Fibroblast of lung (primary cell): ENCODE data around the gene MYOZ1. TPM values are rescaled to one million over a fixed set of nuclear protein-coding genes. Genes with fewer than 3 reads are reported as not detected.
A peak's percentile ranks its signal among the peaks of the same experiment; 100 is the strongest.

Experiments
- DNase-seq, 2 donors: peaks; one replicate each; pipeline versions ENCODE4 v3.0.0 to v3.0.0-alpha.2; 2010; ENCODE audit warnings: low read depth in 2 of 2
- H2AFZ ChIP-seq: 2 replicates; pipeline ENCODE4 v1.5.1; 2012; ENCODE audit warnings: low read length, control low read depth, inconsistent platforms
- H3K27ac ChIP-seq: 2 replicates; pipeline ENCODE4 v1.5.1; 2011; ENCODE audit warnings: low read length, control low read depth; ENCODE audit not compliant: insufficient read depth
- H3K27me3 ChIP-seq: 2 replicates; pipeline ENCODE4 v1.5.1; 2011; ENCODE audit warnings: mild to moderate bottlenecking, low read length; ENCODE audit not compliant: control insufficient read depth, insufficient read depth
- H3K36me3 ChIP-seq: 2 replicates; pipeline ENCODE4 v1.5.1; 2011; ENCODE audit warnings: low read length; ENCODE audit not compliant: control insufficient read depth, insufficient read depth
- H3K4me1 ChIP-seq: 2 replicates; pipeline ENCODE4 v1.5.1; 2011; ENCODE audit warnings: low read length; ENCODE audit not compliant: control insufficient read depth, insufficient read depth; ENCODE audit errors: extremely low read depth
- H3K4me2 ChIP-seq: 2 replicates; pipeline ENCODE4 v1.5.1; 2011; ENCODE audit warnings: low read length, control low read depth; ENCODE audit not compliant: insufficient read depth; ENCODE audit errors: extremely low read depth
- H3K4me3 ChIP-seq, 4 experiments: fragments of 200-600 bp in 1 of 4; sonication (generic) in 1 of 4; replicated peaks in 1 of 4; 2 replicates each; pipeline ENCODE4 v1.5.1; 2011 to 2016; ENCODE audit warnings: low read length in 4 of 4, low read depth in 3 of 4, mild to moderate bottlenecking in 3 of 4, control low read depth in 2 of 4, inconsistent platforms in 1 of 4, mixed read lengths in 1 of 4; ENCODE audit not compliant: insufficient read depth in 1 of 4; ENCODE audit errors: control extremely low read depth in 1 of 4
- H3K79me2 ChIP-seq: 2 replicates; pipeline ENCODE4 v1.5.1; 2012; ENCODE audit warnings: mild to moderate bottlenecking, low read length, inconsistent platforms; ENCODE audit not compliant: control insufficient read depth, insufficient read depth
- H3K9ac ChIP-seq: 2 replicates; pipeline ENCODE4 v1.5.1; 2011; ENCODE audit warnings: mild to moderate bottlenecking, low read length, control low read depth; ENCODE audit not compliant: insufficient read depth
- H3K9me3 ChIP-seq: 2 replicates; pipeline ENCODE4 v1.5.1; 2012; ENCODE audit warnings: low read depth, low read length; ENCODE audit not compliant: control insufficient read depth, insufficient read depth
- H4K20me1 ChIP-seq: 2 replicates; pipeline ENCODE4 v1.5.1; 2011; ENCODE audit warnings: low read length; ENCODE audit not compliant: control insufficient read depth, insufficient read depth; ENCODE audit errors: extremely low read depth
- CTCF ChIP-seq, 2 donors: IDR thresholded peaks in 1 of 2; conservative IDR thresholded peaks in 1 of 2; 1 replicate in 1 of 2; 2 replicates in 1 of 2; pipeline ENCODE4 v1.5.1; 2011 to 2012; ENCODE audit warnings: low read length in 2 of 2, control low read depth in 1 of 2, inconsistent platforms in 1 of 2, low read depth in 1 of 2, mild to moderate bottlenecking in 1 of 2
- EZH2 ChIP-seq: IDR thresholded peaks from 2 replicates; pipeline ENCODE4 v1.5.1; 2012; ENCODE audit warnings: low read length, control low read depth, mild to moderate bottlenecking; ENCODE audit errors: missing control alignments
- polyA plus RNA-seq, 2 donors: library from polyadenylated mRNA; depleted of rRNA in 1 of 2; stranded (reverse) in 1 of 2; unstranded in 1 of 2; fragments of >200 nt; gene quantifications; 2 replicates each; pipeline ENCODE4 v1.2.1, GENCODE V29; 2011 to 2012; ENCODE audit warnings: missing spikeins in 1 of 2
- total RNA-seq: library from RNA; depleted of rRNA; stranded (reverse); fragments of >200 nt; gene quantifications from 2 replicates; pipeline ENCODE4 v1.2.1, GENCODE V29; 2014

MYOZ1 gene
- total and polyA plus RNA-seq, 2 donors (not counting 1 experiment from before 2014, with no cell fraction given) = 0.12 to 0.17 TPM

DNA sequence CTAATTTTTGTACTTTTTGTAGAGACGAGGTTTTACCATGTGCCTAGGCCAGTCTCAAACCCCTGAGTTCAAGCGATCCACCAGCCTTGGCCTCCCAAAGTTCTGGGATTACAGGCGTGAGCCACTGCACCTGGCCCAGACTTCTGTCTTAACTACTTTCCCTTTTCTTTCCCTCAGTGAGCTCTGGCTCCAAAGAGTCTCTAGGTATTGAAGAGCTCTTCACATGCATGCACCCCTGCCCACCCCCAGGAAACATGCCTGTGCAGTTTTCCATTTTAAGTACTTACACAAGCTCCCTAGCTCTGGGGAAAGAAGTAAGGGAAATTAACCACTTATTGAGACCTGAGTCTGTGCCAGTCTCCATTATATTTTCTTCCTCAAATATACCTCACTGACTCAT is 2.0 kb downstream of the MYOZ1 start:
- no peak for DNase-seq
- Histone ChIP-seq H2AFZ (no peak overlapping the region), H3K79me2 (no peaks in the 10 kb centered on the region), H3K4me2 (no peak overlapping the region), H3K4me1 (no peaks in the 10 kb centered on the region), H3K9me3 (no peaks in the 10 kb centered on the region), H3K9ac (no peak overlapping the region), H3K36me3 (no peaks in the 10 kb centered on the region), H3K27me3 (peaks cover 3% of the 10 kb centered on the region), H3K4me3 (no peak overlapping the region), H4K20me1 (no peaks in the 10 kb centered on the region), H3K27ac (no peak overlapping the region)
- TF ChIP-seq CTCF (conservative IDR thresholded peaks at IDR 0.05 in 1 of 2, IDR thresholded peaks at IDR 0.05 in 1 of 2; ENCODE audit: low read depth in 1 of 2, low read length in 2 of 2) (no peak), EZH2 (no peak)

DNA sequence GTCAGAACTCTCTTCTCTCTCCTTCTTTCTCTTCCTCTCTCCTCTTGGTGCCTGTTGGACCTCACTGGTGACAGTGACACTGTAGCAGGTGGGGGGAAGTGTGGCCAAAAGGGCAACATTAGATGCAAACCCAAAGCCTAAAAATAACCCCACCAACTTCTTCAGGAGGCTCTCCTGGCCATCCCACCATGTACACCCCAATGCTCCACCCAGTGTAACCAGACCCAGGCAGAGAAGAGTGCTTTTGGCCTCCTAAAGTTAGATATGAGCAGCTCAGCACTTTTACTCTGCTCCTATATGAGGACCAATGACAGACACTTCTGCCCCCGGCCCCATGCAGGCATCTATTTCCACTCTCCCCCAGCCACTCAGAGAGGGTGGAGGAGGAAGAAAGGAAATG is 5.5 kb downstream of the MYOZ1 start:
- Histone ChIP-seq H3K4me2 (no peak overlapping the region), H3K9ac (no peak overlapping the region), H3K27ac (no peak overlapping the region), H3K27me3 (peaks cover 2% of the 10 kb centered on the region), H4K20me1 (no peaks in the 10 kb centered on the region), H2AFZ (no peak overlapping the region), H3K9me3 (no peaks in the 10 kb centered on the region), H3K4me1 (no peaks in the 10 kb centered on the region), H3K36me3 (no peaks in the 10 kb centered on the region), H3K79me2 (no peaks in the 10 kb centered on the region), H3K4me3 (no peak overlapping the region)
- TF ChIP-seq EZH2 (no peak), CTCF (conservative IDR thresholded peaks at IDR 0.05 in 1 of 2, IDR thresholded peaks at IDR 0.05 in 1 of 2; ENCODE audit: low read depth in 1 of 2, low read length in 2 of 2) (no peak)
- DNase-seq = no peak

DNA sequence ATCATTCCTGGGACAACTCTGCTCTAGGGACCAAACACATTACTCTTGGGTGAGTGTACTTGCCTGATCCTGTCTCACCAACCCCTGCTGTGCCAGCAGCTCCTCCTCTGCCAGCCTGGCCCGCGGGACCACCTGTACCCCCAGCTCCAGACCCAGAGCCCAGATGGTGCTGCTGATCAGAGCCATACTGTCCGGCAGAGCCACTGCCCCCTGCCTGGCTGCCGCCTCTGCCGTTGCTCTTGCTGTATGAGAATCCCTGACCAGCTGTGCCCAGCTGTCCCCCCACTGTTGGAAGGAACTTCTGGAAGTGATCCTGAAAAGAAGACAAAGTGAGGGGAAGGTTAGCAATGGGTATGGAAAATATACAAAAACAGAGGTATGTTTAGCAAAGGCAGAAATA is 6.9 kb downstream of the MYOZ1 start:
- H2AFZ ChIP-seq = no peak overlapping the region
- H3K4me2 ChIP-seq = no peak overlapping the region
- H3K9ac ChIP-seq = no peak overlapping the region
- no peaks in the 10 kb centered on the region for H3K36me3 ChIP-seq
- H3K9me3 ChIP-seq = no peaks in the 10 kb centered on the region
- no peaks in the 10 kb centered on the region for H4K20me1 ChIP-seq
- H3K27ac ChIP-seq = no peak overlapping the region
- H3K4me3 ChIP-seq = no peak overlapping the region
- H3K79me2 ChIP-seq = no peaks in the 10 kb centered on the region
- no peaks in the 10 kb centered on the region for H3K4me1 ChIP-seq
- H3K27me3 ChIP-seq = no peaks in the 10 kb centered on the region
- TF ChIP-seq CTCF (conservative IDR thresholded peaks at IDR 0.05 in 1 of 2, IDR thresholded peaks at IDR 0.05 in 1 of 2; ENCODE audit: low read depth in 1 of 2, low read length in 2 of 2) (no peak), EZH2 (no peak)
- DNase-seq = peak in 1 of 2 donors; percentile 6
